Amygdala (tissue), 56 donors: ENCODE measurements around the gene VARS2.
"Not testable (repeated sequence)": the region's sequence is repeated elsewhere in the genome, so short reads cannot be mapped to it uniquely, and the experiment has no call there.

Experiments
- DNase-seq, 56 donors: peaks; one replicate each; lab custom pipeline; 2025; lab: John Stamatoyannopoulos, UW

VARS2 gene

DNA sequence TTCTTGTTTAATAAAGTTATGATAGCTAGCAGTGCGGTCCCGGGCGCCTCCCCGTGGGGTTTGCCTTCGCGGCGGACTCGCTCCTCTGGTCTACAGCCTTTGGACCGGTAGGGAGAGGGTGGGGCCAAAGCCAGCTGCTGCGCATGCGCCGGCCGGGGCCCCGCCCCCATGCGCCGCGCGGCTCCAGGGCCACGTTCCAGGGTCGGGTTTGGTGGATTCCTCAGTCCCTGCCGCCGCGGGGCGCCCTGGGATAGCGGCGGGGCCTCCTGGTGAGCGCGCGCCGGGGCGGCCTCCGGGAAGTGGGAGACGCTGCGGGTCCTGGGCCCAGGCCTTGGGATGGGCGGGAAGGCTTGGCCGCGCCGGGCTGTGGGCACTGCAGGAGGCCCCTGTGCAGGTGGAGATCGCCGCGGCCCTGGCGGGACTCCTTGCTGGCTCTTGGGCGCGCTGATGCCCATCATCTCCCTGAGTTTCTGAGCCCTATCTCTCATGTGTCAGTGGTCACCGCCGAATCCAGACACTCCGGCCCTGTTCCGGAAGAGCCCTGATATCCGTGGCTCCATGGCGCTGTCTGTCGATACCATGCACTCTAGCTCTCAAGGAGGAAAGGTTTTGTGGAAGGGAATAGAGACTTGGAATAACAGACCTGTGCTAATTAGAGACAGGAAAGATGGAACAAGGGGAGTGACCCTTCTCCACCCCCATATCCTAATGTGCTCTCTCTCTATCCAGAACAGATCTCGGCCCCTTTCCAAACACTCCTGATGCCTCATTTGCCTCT lies at the start of gene VARS2:
Gene VARS2, plus strand, starts transcription at position 163 of the 778 bp plus-strand sequence. Its CDS starts 599 bp downstream, at position 762.
- peak; percentile 70 to 97 (median 88) for DNase-seq

DNA sequence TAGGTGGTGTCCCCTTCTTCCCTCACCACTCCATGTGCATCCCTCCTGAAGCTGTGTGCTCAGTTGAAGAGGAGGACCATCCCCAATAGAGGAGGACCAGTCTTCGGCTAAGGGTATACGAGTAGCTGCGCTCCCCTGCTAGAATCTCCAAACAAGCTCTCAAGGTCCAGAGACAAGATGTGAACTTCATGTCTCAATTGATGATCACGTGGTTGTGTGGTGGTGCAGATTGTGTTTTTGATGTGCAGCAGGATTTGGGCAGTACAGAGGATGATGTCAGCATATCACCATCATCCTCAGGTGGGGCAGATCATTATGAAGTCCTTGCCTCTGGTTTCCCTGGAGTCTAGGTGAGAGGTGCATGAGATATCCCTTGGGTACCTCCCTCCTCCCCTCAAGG lies 49.7 kb upstream of the VARS2 start:
- DNase-seq = no peak

DNA sequence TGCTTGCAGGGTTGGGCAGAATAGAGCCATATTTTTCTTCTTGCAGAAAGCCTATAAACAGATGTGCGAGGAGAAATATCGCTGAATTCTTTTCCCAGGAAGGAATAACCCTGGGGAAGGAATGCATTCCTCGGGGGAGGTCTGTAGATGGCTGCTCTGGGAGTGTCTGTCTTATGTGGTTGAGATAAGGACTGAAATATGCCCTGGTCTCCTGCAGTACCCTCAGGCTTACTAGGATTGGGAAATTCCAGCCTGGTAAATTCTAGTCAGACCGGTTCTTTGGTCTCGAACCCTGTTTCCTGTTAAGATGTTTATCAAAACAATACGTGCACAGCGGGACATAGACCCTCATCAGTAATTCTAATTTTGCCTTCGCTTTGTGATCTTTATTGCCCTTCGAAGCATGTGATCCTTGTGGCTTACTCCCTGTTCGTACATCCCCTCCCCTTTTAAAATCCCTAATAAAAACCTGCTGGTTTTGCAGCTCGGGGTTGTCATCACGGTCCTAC lies 44.7 kb upstream of the VARS2 start:
- DNase-seq = not testable (repeated sequence)

- DNase-seq = no peak
Observed at GRCh38 chr6:30870546-30870945, 43.5 kb upstream of the VARS2 start.

DNA sequence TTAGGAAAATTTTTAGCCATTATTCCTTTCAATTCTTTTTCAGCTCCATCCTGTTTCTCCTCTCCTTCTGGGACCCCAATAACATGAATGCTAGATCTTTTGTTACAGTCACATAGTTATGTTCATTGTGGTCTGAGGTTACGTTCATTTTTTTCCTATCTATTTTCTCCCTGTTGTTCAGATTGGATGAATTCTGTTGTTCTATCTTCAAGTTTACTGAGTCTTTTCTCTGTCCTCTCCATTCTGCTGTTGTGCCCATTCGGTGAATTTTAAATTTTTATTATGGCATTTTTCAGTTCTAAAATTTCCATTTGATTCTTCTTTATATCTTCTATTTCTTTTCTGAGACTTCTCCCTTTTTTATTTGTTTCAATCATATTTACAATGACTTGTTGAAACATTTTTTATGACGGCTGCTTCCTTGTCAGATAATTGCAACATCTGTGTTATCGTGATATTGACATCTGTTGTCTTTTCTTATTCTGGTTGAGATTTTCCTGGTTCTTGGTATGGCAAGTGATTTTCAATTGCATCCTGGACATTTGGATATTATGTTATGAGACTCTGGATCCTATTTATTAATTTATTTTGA lies 42.4 kb upstream of the VARS2 start:
- no peak for DNase-seq

DNA sequence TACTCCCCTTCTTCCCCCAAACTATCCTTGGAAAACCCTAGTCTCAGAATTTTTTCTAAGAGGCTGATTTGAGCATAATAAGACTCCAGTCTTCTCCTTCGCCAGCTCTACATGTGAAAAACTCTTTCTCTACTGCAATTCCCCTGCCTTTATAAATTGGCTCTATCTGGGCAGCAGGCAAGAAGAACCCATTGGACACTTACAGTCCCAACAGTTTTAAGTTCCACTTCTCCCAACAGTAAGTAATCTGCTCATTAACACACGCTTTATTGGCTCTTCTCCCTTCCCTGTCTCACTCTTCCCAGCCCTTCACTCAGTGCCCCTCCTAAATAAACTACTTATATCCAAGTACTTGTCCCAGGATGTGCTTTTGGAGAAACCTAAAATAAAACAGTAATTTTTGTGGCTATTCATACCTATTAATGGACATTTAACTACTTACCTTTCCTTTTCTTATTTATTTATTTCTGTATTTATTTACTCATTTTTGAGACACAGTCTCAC lies 40.8 kb upstream of the VARS2 start:
- no peak for DNase-seq

DNA sequence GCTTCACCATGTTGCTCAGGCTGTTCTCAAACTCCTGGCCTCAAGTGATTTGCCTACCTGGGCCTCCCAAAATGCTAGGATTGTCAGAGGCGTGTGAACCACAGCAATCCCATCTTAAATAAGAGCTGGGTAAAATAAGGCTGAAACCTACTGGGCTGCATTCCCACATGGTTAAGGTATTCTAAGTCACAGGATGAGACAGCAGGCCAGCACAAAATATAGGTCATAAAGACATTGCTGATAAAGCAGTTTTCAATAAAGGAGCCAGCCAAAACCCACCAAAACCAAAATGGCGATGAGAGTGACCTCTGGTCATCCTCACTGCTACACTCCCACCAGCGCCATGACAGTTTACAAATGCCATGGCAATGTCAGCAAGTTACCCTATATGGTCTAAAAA lies 40.2 kb upstream of the VARS2 start:
- not testable (repeated sequence) for DNase-seq

DNA sequence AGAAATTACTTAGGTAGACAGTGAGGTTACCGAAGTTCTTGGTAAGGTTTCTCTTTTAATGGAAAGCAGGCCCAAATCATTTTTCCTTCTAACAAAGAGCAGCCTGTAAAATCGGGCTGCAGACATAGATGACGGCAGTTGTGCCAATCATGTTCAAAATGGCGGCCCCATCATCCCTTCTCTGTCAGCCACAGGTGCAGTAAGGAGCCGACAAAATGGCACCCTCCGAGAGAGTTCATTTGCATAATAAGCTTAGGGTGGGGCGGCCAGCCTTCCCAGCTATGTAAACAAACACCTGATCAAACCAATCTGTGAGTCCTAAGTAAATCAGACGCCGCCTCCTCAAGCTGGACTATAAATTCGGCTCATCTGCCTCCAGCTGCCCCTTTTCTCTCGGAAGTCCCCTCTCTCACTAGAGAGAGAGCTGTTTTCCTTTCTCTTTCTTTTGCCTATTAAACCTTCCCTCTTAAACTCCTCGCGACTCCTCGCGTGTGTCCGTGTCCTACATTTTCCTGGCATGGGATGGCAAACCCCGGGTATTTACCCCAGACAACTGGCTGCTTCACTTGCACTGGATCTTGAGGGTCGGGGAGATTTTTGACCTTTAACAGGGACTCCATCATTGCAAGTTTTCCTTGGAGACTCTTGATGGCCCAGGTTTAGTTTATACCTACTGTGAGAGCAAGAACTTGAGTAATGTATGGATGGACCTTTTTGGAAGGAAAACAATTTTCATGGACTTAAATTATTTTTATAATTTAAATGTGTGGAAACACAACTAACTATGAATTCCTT lies 38.6 kb upstream of the VARS2 start:
- no peak for DNase-seq

- DNase-seq = peak in 6 of 56 donors; percentile 5 to 41 (median 20)
Observed at GRCh38 chr6:30876039-30876730, 37.9 kb upstream of the VARS2 start.

DNA sequence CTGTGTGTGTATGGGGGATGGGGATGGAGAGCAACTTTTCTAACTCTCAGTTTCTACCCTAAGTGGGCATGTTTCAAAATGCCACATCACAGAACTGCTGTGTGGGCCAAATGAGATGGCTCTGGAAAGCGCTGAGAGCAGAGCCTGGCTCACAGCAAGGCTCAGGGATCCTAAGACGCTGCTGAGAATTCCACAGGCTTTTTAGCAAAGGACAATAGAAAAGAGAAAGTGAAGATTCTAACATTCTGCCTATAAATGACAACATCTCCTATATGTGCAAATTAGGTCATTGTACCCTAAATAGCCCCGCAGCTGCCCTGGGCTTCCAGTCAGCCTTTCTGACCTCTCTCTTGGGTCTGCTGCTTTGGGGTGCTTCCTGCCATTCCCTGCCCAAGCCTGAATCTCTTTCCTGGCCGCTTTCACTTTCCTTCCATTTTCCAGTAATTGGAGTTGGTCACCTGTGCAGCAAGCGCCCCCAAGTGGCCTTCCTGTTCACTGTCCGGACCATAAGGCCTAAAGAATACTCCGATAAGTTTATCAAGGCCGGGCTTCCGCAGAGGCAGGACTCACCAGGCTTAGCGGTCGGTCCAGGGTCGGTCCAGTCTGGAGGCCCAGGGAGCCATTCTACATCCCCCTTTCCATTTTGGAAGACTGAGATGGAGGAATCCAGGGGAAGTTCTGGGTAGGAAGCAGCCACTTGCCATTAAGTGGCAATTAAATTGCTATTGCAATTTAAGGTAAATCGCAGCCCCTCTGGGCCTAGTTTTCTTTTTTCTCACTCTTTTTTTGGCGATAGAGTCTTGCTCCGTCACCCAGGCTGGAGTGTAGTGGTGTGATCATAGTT lies 36.4 kb upstream of the VARS2 start:
- DNase-seq = peak in 53 of 56 donors; percentile 31 to 93 (median 74)

GRCh38 chr6:30879684-30880427 lies 34.2 kb upstream of the VARS2 start:
- no peak for DNase-seq

GRCh38 chr6:30880698-30881252 lies 33.3 kb upstream of the VARS2 start:
- peak in 43 of 56 donors; percentile 21 to 72 (median 48) for DNase-seq

GRCh38 chr6:30881392-30882203 lies 32.4 kb upstream of the VARS2 start:
- peak in 26 of 56 donors; percentile 8 to 54 (median 26) for DNase-seq

- peak in 5 of 56 donors; percentile 15 to 53 (median 18) for DNase-seq
Observed at GRCh38 chr6:30882204-30882758, 31.8 kb upstream of the VARS2 start.

- peak in 7 of 56 donors; percentile 17 to 49 (median 35) for DNase-seq
Observed at GRCh38 chr6:30882759-30883684, 31.0 kb upstream of the VARS2 start.
